Adrenal gland (tissue), 12 donors: ENCODE data around the gene SPG7. TPM values are rescaled to one million over a fixed set of nuclear protein-coding genes. Genes with fewer than 3 reads are reported as not detected.
"Not testable (repeated sequence)": the region's sequence is repeated elsewhere in the genome, so short reads cannot be mapped to it uniquely, and the experiment has no call there.

Experiments used
- DNase-seq, 7 donors: peaks; one replicate each; pipeline ENCODE4 v3.0.0-alpha.2; 2019 to 2020
- H3K27ac ChIP-seq, 5 donors: fragments of 200-600 bp; sonication (generic) in 4 of 5; 1 replicate in 3 of 5; 2 replicates in 2 of 5; pipeline versions ENCODE4 v1.5.1 to v1.8.0; 2016 to 2020; ENCODE audit warnings: mild to moderate bottlenecking in 1 of 5
- H3K27me3 ChIP-seq: fragments of 200-600 bp; 2 replicates; pipeline ENCODE4 v1.8.0; 2021
- H3K36me3 ChIP-seq, 2 donors: fragments of 200-600 bp; replicated peaks in 1 of 2; 1 replicate in 1 of 2; 2 replicates in 1 of 2; pipeline versions ENCODE4 v1.5.1 to v1.8.0; 2018 to 2022
- H3K4me1 ChIP-seq, 2 donors: fragments of 200-600 bp; replicated peaks in 1 of 2; 1 replicate in 1 of 2; 2 replicates in 1 of 2; pipeline versions ENCODE4 v1.5.1 to v1.8.0; 2018 to 2021
- H3K4me3 ChIP-seq, 4 donors: fragments of 200-600 bp; sonication (generic) in 3 of 4; one replicate each; pipeline ENCODE4 v1.5.1; 2016 to 2018
- H3K9me3 ChIP-seq, 3 donors: fragments of 200-600 bp; sonication (generic) in 1 of 3; replicated peaks in 1 of 3; 1 replicate in 2 of 3; 2 replicates in 1 of 3; pipeline versions ENCODE4 v1.5.1 to v1.8.0; 2016 to 2021
- CTCF ChIP-seq, 6 experiments: fragments of 450-650 bp in 4 of 6; fragments of 200-600 bp in 2 of 6; sonication (generic) in 1 of 6; IDR thresholded peaks; 1 replicate in 5 of 6; 2 replicates in 1 of 6; pipeline versions ENCODE4 v1.5.1 to v1.8.0; 2016 to 2021; ENCODE audit warnings: antibody characterized with exemption in 6 of 6, mild to moderate bottlenecking in 2 of 6, moderate library complexity in 1 of 6
- POLR2A ChIP-seq, 2 donors: fragments of 450-650 bp; IDR thresholded peaks; one replicate each; pipeline ENCODE4 v1.6.1; 2017; ENCODE audit warnings: antibody characterized with exemption in 2 of 2, mild to moderate bottlenecking in 2 of 2, moderate library complexity in 1 of 2
- WGBS, 4 donors: extraction: QIAGEN DNeasy Blood & Tissue Kit in 2 of 4; methylation state at CpG; one replicate each; pipeline versions ENCODE4 v1.1.5 to v1.1.7; 2013 to 2017; 5-methylcytosine and 5-hydroxymethylcytosine counted together
- intact Hi-C, 2 donors: fragments of 100-400 bp; cut with DNase I; formaldehyde crosslinking; loops; one replicate each; pipeline versions ENCODE4 v1.14.1 to v1.15.0; 2022 to 2023
- polyA plus RNA-seq, 3 donors: library from polyadenylated mRNA; stranded (reverse); fragments of 200-250 nt in 2 of 3; fragments of 350-450 nt in 1 of 3; fragmentation: Illumina TruSeq in 1 of 3; extraction: RNeasy Lipid Tissue Mini Kit (QIAGEN cat#74804) in 1 of 3; gene quantifications; one replicate each; pipeline ENCODE4 v1.2.3, GENCODE V29; 2013 to 2014
- total RNA-seq, 9 donors: library from RNA; depleted of rRNA in 4 of 9; stranded (reverse); fragments of >200 nt in 4 of 9; fragments of 120-200 nt in 1 of 9; fragmentation: NEBNext Ultra II Directional in 1 of 9; extraction: Animal tissue kit (Norgen Biotek cat#: 25700) in 1 of 9; gene quantifications; one replicate each; pipeline versions ENCODE4 v1.1.0 to v1.2.4, GENCODE V29; 2013 to 2023
- donor health status: healthy with polysubstance abuse.
- donor health status: Bipolar disorder and iron deficiency.
- donor health status: DM: yes; HTN: yes; CAD: no.
- donor health status: DM: no; HTN: no; CAD: no.
- donor health status: DM: no; HTN: no; CAD: no.
- donor health status: DM: yes; HTN: yes; CAD: no.

Gene SPG7
- total and polyA plus RNA-seq, 12 donors, result 57.1 to 250 (median 142) TPM

DNA sequence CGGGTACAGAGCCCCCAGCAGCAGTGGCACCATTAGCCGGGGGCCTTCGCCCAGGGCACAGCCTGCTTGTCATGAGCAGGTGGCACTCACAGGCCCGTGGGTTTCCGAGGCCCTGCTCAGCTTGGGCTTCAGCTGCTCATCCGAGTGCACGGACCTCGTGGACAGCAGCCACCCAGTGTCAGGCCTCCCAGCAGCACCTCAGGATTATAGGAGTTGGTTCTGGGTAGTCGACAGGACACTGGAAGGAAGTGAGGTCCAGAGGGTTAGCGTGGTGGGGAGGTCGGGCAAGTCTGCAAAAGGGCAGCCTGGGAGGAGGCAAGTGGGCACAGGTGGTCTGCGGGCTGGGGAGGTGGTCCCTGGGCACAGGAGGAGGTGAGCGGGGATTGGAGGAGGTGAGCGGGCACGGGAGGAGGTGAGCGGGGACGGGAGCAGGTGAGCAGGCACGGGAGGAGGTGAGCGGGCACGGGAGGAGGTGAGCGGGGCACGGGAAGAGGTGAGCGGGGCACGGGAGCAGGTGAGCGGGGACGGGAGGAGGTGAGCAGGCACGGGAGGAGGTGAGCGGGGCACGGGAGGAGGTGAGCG is 62.2 kb downstream of the SPG7 start:
- TF ChIP-seq POLR2A (IDR thresholded peaks at IDR 0.05) (no peak), CTCF (IDR thresholded peaks at IDR 0.05) (no peak)
- WGBS, 4 donors, result 74 to 82% (median 80%) methylated on average over 20 to 30 of the region's 30 CpGs
- H3K9me3 ChIP-seq, result no peaks in the 10 kb centered on the region
- H3K27ac ChIP-seq, result no peak overlapping the region
- H3K4me1 ChIP-seq, result peaks cover 6 to 22% of the 10 kb centered on the region in 2 donors
- intact Hi-C loops, result no loop called here
- H3K36me3 ChIP-seq, result no peaks in the 10 kb centered on the region
- H3K27me3 ChIP-seq, result peaks cover 20% of the 10 kb centered on the region
- no peak for DNase-seq
- H3K4me3 ChIP-seq, result no peak overlapping the region

DNA sequence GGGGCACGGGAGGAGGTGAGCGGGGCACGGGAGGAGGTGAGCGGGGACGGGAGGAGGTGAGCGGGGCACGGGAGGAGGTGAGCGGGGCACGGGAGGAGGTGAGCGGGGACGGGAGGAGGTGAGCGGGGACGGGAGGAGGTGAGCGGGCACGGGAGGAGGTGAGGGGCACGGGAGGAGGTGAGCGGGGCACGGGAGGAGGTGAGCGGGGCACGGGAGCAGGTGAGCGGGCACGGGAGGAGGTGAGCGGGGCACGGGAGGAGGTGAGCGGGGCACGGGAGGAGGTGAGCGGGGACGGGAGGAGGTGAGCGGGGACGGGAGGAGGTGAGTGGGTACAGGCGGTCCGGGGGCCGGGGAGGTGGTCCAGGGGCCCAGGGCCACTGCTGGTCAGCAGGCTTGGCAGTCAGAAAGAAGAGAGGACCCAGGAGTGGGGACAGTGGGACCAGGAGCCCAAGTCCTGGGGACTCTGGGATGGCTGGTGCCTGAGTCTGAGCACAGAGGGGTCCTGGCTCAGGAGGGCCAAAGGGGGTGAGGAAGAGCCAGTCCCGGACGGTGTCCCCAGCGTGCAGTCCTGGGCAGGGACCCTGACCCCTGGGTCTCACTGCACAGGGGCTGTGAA is 62.9 kb downstream of the SPG7 start:
- H3K4me3 ChIP-seq, H3K36me3 ChIP-seq, H3K27ac ChIP-seq, DNase-seq, H3K9me3 ChIP-seq, intact Hi-C loops: not testable (repeated sequence)
- Histone ChIP-seq H3K4me1 (peaks cover 0 to 15% of the 10 kb centered on the region in 2 donors), H3K27me3 (peaks cover 25% of the 10 kb centered on the region)
- 80 to 88% (median 85%) methylated on average over 7 to 36 of the region's 36 CpGs for WGBS, 4 donors

GRCh38 chr16:89571636-89572035 is 63.4 kb downstream of the SPG7 start:
- no peak overlapping the region for H3K27ac ChIP-seq
- 88 to 92% (median 89%) methylated on average over 9 to 18 of the region's 18 CpGs for WGBS, 4 donors
- H3K9me3 ChIP-seq, result no peaks in the 10 kb centered on the region
- H3K36me3 ChIP-seq, result no peaks in the 10 kb centered on the region
- no peak for DNase-seq
- H3K4me3 ChIP-seq, result no peak overlapping the region
- TF ChIP-seq POLR2A (IDR thresholded peaks at IDR 0.05) (no peak), CTCF (IDR thresholded peaks at IDR 0.05) (no peak)
- H3K4me1 ChIP-seq, result peaks cover 0 to 13% of the 10 kb centered on the region in 2 donors
- intact Hi-C loops, result no loop called here
- H3K27me3 ChIP-seq, result peaks cover 30% of the 10 kb centered on the region

GRCh38 chr16:89572073-89572484 is 63.9 kb downstream of the SPG7 start:
- TF ChIP-seq POLR2A (IDR thresholded peaks at IDR 0.05) (no peak), CTCF (IDR thresholded peaks at IDR 0.05) (no peak)
- Histone ChIP-seq H3K9me3 (no peaks in the 10 kb centered on the region), H3K36me3 (no peaks in the 10 kb centered on the region), H3K27me3 (peaks cover 32% of the 10 kb centered on the region), H3K27ac (no peak overlapping the region), H3K4me3 (no peak overlapping the region), H3K4me1 (peaks cover 0 to 13% of the 10 kb centered on the region in 2 donors)
- 64 to 87% (median 80%) methylated on average over 9 to 14 of the region's 14 CpGs for WGBS, 4 donors
- intact Hi-C loops, result no loop called here
- no peak for DNase-seq
